ENCODE data around the gene ELK1.

Gene ELK1

GRCh38 chrX:47587091-47587891 is 63.1 kb downstream of the ELK1 start:
- POLR2A ChIA-PET: no interaction called here
- H3K4me3 ChIP-seq (ENCODE audit: low read depth, low read length): no peak overlapping the region
- no peaks in the 10 kb centered on the region; the same call in 1 of the 2 replicates for H3K4me1 ChIP-seq (ENCODE audit: control insufficient read depth, insufficient read depth, low read length)
- H3K9me3 ChIP-seq (ENCODE audit: control insufficient read depth, insufficient read depth, low read depth, low read length): no peaks in the 10 kb centered on the region
- no peak overlapping the region for H3K27ac ChIP-seq (ENCODE audit: extremely low read depth, low read depth, low read length)
- CTCF ChIA-PET: no interaction called here
- TF ChIP-seq ZNF354C (tag by site-specific recombination; IDR thresholded peaks at IDR 0.05; ENCODE audit: borderline replicate concordance, low read depth): no peak
- TF ChIP-seq ZBTB21 (tag by site-specific recombination; IDR thresholded peaks at IDR 0.05): no peak
- TF ChIP-seq ZNF660 (tag by site-specific recombination; IDR thresholded peaks at IDR 0.05): no peak
- TF ChIP-seq BCL6B (tag by site-specific recombination; IDR thresholded peaks at IDR 0.05): no peak
- TF ChIP-seq ZNF433 (tag by site-specific recombination; IDR thresholded peaks at IDR 0.05; ENCODE audit: low read depth): no peak
- no peak for TF ChIP-seq WT1 (tag by site-specific recombination; IDR thresholded peaks at IDR 0.05)
- TF ChIP-seq ZNF626 (tag by site-specific recombination; IDR thresholded peaks at IDR 0.05): no peak
- TF ChIP-seq ZNF366 (tag by site-specific recombination; conservative IDR thresholded peaks at IDR 0.05): no peak
- no peak for TF ChIP-seq ZNF501 (tag by site-specific recombination; IDR thresholded peaks at IDR 0.05)
- TF ChIP-seq AEBP2 (tag by site-specific recombination; IDR thresholded peaks at IDR 0.05; ENCODE audit: borderline replicate concordance): no peak
- no peak for TF ChIP-seq REST (tag by site-specific recombination; IDR thresholded peaks at IDR 0.05)
- TF ChIP-seq ZNF426 (tag by site-specific recombination; IDR thresholded peaks at IDR 0.05): no peak
- TF ChIP-seq ZEB2 (tag by site-specific recombination; IDR thresholded peaks at IDR 0.05): no peak
- no peak for TF ChIP-seq ZNF747 (tag by site-specific recombination; IDR thresholded peaks at IDR 0.05)
- TF ChIP-seq GLI2 (tag by site-specific recombination; IDR thresholded peaks at IDR 0.05; ENCODE audit: borderline replicate concordance, low read depth): no peak
- no peak for TF ChIP-seq ZNF132 (tag by site-specific recombination; IDR thresholded peaks at IDR 0.05; ENCODE audit: borderline replicate concordance)
- TF ChIP-seq PRDM4 (tag by site-specific recombination; IDR thresholded peaks at IDR 0.05): no peak
- peaks cover 0 to 33% of the 10 kb centered on the region in 2 experiments; a peak in 1 of 3 replicates for H3K36me3 ChIP-seq (ENCODE audit: control insufficient read depth in 2 of 2, insufficient read depth in 1 of 2, low read length in 2 of 2)
